Measurements from ENCODE around the gene NUP214.

NUP214 gene

DNA sequence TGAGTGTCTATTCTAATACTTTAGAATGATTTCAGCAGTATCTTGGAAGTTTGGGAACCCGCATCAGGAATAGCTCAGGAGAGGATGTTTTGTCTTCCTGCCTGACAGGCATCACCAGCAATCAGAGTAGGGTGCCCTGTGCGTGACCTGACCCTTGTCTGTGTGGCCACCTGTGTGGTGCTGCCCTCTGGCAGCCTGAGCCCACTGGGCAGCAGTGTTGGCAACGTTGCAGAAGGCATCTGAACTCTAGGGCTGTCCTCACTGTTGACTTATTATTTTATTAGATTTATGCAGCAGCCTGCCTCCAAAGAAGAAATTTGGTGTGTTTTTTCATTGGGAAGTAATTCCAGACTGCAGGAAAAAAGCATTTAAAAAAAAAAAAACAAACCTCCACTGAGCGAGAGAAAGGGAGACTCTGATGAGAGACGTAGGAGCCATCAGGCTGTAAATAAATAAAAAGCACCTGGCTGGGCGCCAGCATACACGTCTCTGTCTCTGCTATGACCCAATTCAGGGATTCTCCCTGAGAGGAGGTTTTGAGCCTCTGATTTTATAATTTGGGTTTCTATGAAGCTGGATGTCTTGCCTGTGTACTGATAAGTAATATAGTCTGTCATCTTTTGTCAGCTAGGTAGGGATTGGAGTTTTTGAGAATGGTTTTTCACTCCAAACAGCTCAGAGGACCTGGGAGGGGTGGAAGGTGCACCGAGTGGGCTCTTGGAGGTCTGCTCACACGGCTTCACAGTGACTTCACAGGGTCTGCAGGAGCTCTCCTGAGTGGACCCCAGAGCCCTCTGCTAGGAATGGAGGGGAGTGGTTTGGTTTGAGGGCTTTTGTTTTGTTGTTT is 101.9 kb downstream of the NUP214 start:
- no peak for DNase-seq (ENCODE audit: extremely low spot score)
- CTCF ChIA-PET: no interaction called here
- POLR2A ChIA-PET: no interaction called here
- TF ChIP-seq ARNT (IDR thresholded peaks at IDR 0.05): no peak
- TF ChIP-seq SP1 (IDR thresholded peaks at IDR 0.05): no peak
- TF ChIP-seq FOXK2 (IDR thresholded peaks at IDR 0.05): no peak
- no peak for TF ChIP-seq TARDBP (IDR thresholded peaks at IDR 0.05)
- no peak for TF ChIP-seq HDGF (IDR thresholded peaks at IDR 0.05; ENCODE audit: borderline replicate concordance)
- TF ChIP-seq, protein P1, sequence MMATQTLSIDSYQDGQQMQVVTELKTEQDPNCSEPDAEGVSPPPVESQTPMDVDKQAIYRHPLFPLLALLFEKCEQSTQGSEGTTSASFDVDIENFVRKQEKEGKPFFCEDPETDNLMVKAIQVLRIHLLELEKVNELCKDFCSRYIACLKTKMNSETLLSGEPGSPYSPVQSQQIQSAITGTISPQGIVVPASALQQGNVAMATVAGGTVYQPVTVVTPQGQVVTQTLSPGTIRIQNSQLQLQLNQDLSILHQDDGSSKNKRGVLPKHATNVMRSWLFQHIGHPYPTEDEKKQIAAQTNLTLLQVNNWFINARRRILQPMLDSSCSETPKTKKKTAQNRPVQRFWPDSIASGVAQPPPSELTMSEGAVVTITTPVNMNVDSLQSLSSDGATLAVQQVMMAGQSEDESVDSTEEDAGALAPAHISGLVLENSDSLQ (IDR thresholded peaks at IDR 0.05): no peak
- TF ChIP-seq LEF1 (IDR thresholded peaks at IDR 0.05; ENCODE audit: borderline replicate concordance): no peak
- TF ChIP-seq FOXM1 (IDR thresholded peaks at IDR 0.05; ENCODE audit: borderline replicate concordance): no peak
- TF ChIP-seq ZNF384 (IDR thresholded peaks at IDR 0.05): no peak
- no peak for TF ChIP-seq CTBP1 (IDR thresholded peaks at IDR 0.05; ENCODE audit: borderline replicate concordance)
- TF ChIP-seq BHLHE40 (IDR thresholded peaks at IDR 0.05; ENCODE audit: borderline replicate concordance): no peak
- no peak for TF ChIP-seq NFRKB (IDR thresholded peaks at IDR 0.05)

DNA sequence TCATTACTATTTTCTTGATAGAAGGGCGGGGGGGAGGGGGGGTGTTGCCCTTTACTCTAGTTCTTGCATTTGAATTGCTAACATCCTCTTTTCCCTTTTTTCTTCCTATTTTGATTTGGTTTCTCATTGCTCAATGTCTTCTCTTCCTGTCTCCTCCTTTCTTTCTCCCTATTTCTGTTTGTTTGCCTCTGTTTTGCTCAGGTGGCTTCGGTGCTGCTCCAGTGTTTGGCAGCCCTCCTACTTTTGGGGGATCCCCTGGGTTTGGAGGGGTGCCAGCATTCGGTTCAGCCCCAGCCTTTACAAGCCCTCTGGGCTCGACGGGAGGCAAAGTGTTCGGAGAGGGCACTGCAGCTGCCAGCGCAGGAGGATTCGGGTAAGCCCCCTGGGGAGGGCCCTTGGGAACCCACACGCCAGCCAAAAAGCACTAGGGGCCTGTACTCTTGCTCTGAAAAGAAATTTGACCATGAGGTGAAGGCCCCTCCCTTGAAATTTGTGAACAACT is 102.6 kb downstream of the NUP214 start:
- CTCF ChIA-PET: no interaction called here
- POLR2A ChIA-PET: no interaction called here
- no peak for DNase-seq (ENCODE audit: extremely low spot score)
- no peak for TF ChIP-seq FOXA1 (IDR thresholded peaks at IDR 0.05)
- TF ChIP-seq LEF1 (IDR thresholded peaks at IDR 0.05; ENCODE audit: borderline replicate concordance): no peak

DNA sequence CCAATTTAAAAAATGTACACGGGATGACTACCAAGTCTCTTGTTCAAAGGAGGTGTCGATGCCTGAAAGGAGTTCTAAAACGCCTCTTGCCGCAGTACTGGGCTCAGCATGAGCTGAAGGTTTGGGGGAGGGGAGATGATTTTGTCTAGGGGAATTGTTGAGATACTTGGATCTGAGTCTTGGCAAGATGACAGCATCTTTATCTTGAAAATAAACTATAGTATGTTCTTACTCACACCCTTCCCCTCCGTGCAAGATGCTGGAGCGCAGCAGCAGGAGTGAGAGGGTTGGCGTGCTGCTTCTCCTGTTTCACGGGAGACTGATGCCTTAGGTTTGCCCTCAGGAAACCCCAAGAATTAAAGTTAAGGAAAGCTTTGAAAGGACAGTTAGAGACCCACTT is 103.6 kb downstream of the NUP214 start:
- TF ChIP-seq CTBP1 (IDR thresholded peaks at IDR 0.05; ENCODE audit: borderline replicate concordance) (no peak), L3MBTL2 (conservative IDR thresholded peaks at IDR 0.05) (no peak), BHLHE40 (IDR thresholded peaks at IDR 0.05; ENCODE audit: borderline replicate concordance) (no peak), TARDBP (IDR thresholded peaks at IDR 0.05) (no peak), SP1 (IDR thresholded peaks at IDR 0.05) (no peak), ARNT (IDR thresholded peaks at IDR 0.05) (no peak), NFRKB (IDR thresholded peaks at IDR 0.05) (no peak), FOXK2 (IDR thresholded peaks at IDR 0.05) (no peak), HDGF (IDR thresholded peaks at IDR 0.05; ENCODE audit: borderline replicate concordance) (no peak), ZNF384 (IDR thresholded peaks at IDR 0.05) (no peak), FOXM1 (IDR thresholded peaks at IDR 0.05; ENCODE audit: borderline replicate concordance) (no peak)
- CTCF ChIA-PET: no interaction called here
- DNase-seq (ENCODE audit: extremely low spot score): no peak
- POLR2A ChIA-PET: no interaction called here

DNA sequence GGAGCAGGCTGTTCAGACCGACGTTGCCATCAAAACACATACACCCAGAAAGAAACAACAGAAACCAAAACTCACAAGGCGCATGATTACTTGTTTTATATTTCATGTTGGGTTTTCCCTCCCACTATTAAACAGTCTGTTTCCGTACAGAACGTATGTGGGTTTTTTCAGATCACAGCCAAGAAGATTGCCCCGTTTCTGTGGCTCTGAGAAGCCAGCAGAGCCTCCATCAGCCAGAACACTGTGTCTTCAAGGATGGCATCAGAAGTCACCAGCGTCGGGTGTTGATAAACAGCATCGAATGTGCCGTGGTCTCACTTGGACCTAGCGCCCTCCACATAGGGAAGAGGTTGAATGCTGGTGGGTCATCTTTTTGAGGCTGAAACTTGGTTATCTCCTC is 108.2 kb downstream of the NUP214 start:
- ChIA-PET POLR2A (no interaction called here), CTCF (no interaction called here)
- DNase-seq (ENCODE audit: extremely low spot score): no peak
- TF ChIP-seq FOXK2 (IDR thresholded peaks at IDR 0.05) (no peak), ZNF384 (IDR thresholded peaks at IDR 0.05) (no peak), ELF4 (IDR thresholded peaks at IDR 0.05) (no peak), ARNT (IDR thresholded peaks at IDR 0.05) (no peak), LEF1 (IDR thresholded peaks at IDR 0.05; ENCODE audit: borderline replicate concordance) (no peak), NFRKB (IDR thresholded peaks at IDR 0.05) (no peak), HDGF (IDR thresholded peaks at IDR 0.05; ENCODE audit: borderline replicate concordance) (no peak), BHLHE40 (IDR thresholded peaks at IDR 0.05; ENCODE audit: borderline replicate concordance) (no peak), L3MBTL2 (conservative IDR thresholded peaks at IDR 0.05) (no peak), SUZ12 (IDR thresholded peaks at IDR 0.05) (no peak), FOXA1 (IDR thresholded peaks at IDR 0.05) (no peak), SP1 (IDR thresholded peaks at IDR 0.05) (no peak), CTBP1 (IDR thresholded peaks at IDR 0.05; ENCODE audit: borderline replicate concordance) (no peak)

DNA sequence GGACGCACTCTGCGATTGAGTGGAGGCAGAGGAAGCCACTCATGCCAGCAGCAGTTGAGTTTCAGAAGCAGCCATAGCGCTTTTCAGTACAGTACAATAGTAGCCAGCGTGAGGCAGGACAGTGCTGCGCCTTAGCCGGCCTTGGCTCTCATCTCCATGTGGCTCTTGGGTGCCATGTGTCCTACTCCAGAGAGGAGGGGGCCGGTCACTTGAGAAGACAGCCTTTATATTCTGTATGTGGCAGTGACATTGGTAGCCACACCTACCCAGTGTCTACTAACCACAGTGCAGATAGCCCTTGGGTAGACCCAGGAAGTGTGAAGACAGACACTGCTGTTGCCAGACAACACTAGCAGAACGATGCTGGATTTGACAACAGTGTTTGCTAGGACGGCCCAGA is 108.6 kb downstream of the NUP214 start:
- CTCF ChIA-PET: no interaction called here

DNA sequence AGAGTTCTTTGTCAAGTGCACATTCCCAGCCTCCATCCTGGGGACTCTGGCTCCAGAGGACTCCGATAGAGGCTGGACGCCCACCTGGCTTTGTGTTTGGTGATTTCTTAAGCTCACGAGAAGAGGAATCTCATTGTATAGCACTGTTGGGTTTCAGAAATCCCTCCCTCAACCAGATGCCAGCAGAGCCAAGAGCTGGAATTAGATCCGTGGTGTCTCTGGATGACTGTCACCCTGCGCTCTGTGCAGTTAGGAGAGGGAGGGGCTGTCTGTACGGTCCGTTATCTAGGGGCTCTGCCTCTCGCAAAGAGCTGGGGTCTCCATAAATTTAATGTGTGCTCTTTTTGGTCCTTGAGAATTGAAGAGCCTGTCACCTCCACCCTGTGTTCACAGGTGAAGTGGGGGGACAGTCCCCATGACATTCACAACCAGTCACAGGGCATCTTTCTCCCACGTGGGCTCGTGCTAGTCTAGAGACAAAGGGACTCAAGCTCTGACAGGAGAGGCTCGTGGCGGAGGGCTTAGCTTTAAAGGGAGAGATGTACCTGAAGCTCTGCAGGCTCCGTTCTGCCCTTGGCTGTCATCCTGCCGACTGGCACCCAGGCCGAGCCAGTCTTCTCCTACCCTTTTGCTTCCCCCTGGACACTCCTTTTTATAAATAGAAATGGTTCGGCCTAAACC is 109.6 kb downstream of the NUP214 start:
- DNase-seq (ENCODE audit: extremely low spot score): no peak
- TF ChIP-seq, protein P1 (IDR thresholded peaks at IDR 0.05): no peak
- no peak for TF ChIP-seq SUZ12 (IDR thresholded peaks at IDR 0.05)
- ChIA-PET POLR2A (no interaction called here), CTCF (no interaction called here)

More for the DNA sequence above, 108.6 kb downstream of the NUP214 start:
- POLR2A ChIA-PET: no interaction called here
- DNase-seq (ENCODE audit: extremely low spot score): no peak
- TF ChIP-seq FOXM1 (IDR thresholded peaks at IDR 0.05; ENCODE audit: borderline replicate concordance) (no peak), L3MBTL2 (conservative IDR thresholded peaks at IDR 0.05) (no peak), FOXK2 (IDR thresholded peaks at IDR 0.05) (no peak), LEF1 (IDR thresholded peaks at IDR 0.05; ENCODE audit: borderline replicate concordance) (no peak), FOXA1 (IDR thresholded peaks at IDR 0.05) (no peak), CTBP1 (IDR thresholded peaks at IDR 0.05; ENCODE audit: borderline replicate concordance) (no peak), HDGF (IDR thresholded peaks at IDR 0.05; ENCODE audit: borderline replicate concordance) (no peak), BHLHE40 (IDR thresholded peaks at IDR 0.05; ENCODE audit: borderline replicate concordance) (no peak)

DNA sequence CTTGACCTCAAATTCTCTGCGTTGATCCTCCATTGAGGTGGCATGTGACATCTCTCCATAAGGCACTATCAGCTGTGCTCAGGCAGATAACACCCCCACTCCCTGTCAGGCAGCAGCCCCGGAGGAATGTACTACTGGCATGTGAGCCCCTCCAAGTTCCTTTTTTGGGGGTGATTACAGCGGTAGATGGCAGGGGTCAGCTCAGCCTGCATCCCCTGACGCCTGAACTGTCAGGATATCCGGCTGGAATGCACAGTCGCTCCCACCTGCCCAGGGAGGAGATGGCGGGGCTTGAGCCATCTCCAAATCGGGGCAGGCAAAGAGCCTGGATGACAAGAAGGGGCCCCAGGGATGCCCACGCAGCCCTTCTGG is 110.1 kb downstream of the NUP214 start:
- TF ChIP-seq SUZ12 (IDR thresholded peaks at IDR 0.05) (no peak), NFRKB (IDR thresholded peaks at IDR 0.05) (no peak), TARDBP (IDR thresholded peaks at IDR 0.05) (no peak), SP1 (IDR thresholded peaks at IDR 0.05) (no peak), FOXK2 (IDR thresholded peaks at IDR 0.05) (no peak), FOXA1 (IDR thresholded peaks at IDR 0.05) (no peak), LEF1 (IDR thresholded peaks at IDR 0.05; ENCODE audit: borderline replicate concordance) (no peak), BHLHE40 (IDR thresholded peaks at IDR 0.05; ENCODE audit: borderline replicate concordance) (no peak)
- TF ChIP-seq, protein P1 (IDR thresholded peaks at IDR 0.05): no peak

More for the DNA sequence above, 110.1 kb downstream of the NUP214 start:
- CTCF ChIA-PET: no interaction called here
- POLR2A ChIA-PET: no interaction called here
- DNase-seq (ENCODE audit: extremely low spot score): no peak
